A549 (cell line): ENCODE data around the gene ARID5B. TPM values are rescaled to one million over a fixed set of nuclear protein-coding genes. Genes with fewer than 3 reads are reported as not detected.

Experiments used
- ATAC-seq, 2 experiments: fragments of 200-7000 bp in 1 of 2; fragments of >200 bp in 1 of 2; cut with Nextera tagmentation in 1 of 2; cut with Tn5 transposase in 1 of 2; 3 replicates each; pipeline versions ENCODE4 v1.8.0 to v1.9.1; 2018 to 2020; ENCODE audit warnings: mild to moderate bottlenecking in 1 of 2, moderate library complexity in 1 of 2
- CTCF ChIA-PET: fragments of 300-600 bp; sonication (Branson Sonifier 250); formaldehyde crosslinking; extraction: SDS; loops from one replicate; lab custom pipeline; 2021; ENCODE audit warnings: antibody characterized with exemption, inconsistent platforms; lab: Yijun Ruan, JAX
- POLR2A ChIA-PET: fragments of 350-600 bp; formaldehyde crosslinking; extraction: SDS; loops from one replicate; lab custom pipeline; 2021; ENCODE audit warnings: antibody characterized with exemption, inconsistent platforms; lab: Yijun Ruan, JAX
- DNase-seq, 2 experiments: peaks; one replicate each; pipeline versions ENCODE4 v3.0.0 to v3.0.0-alpha.2; 2011 to 2016; ENCODE audit warnings: low read depth in 1 of 2, low spot score in 1 of 2
- FAIRE-seq: peaks from 2 replicates; lab custom pipeline; 2011; peaks lifted over from hg19 to GRCh38; lab: Jason Lieb, UNC
- H3K27ac ChIP-seq, 2 experiments: fragments of >200 bp; sonication (Bioruptor Twin); formaldehyde crosslinking; 3 replicates each; pipeline ENCODE4 v1.5.1; 2016 to 2017
- H3K4me1 ChIP-seq: fragments of >200 bp; sonication (Bioruptor Twin); formaldehyde crosslinking; 3 replicates; pipeline ENCODE4 v1.6.1; 2016
- H3K4me2 ChIP-seq: fragments of >200 bp; sonication (Bioruptor Twin); formaldehyde crosslinking; 3 replicates; pipeline ENCODE4 v1.6.1; 2016
- H3K4me3 ChIP-seq: fragments of >200 bp; sonication (Bioruptor Twin); formaldehyde crosslinking; 3 replicates; pipeline ENCODE4 v1.5.1; 2016
- H3K9me3 ChIP-seq: fragments of >200 bp; sonication (Bioruptor Twin); formaldehyde crosslinking; 3 replicates; pipeline ENCODE4 v1.6.1; 2016
- EHMT2 ChIP-seq: fragments of 200-600 bp; sonication (generic); IDR thresholded peaks from 2 replicates; pipeline ENCODE4 v1.6.1; 2016; ENCODE audit warnings: antibody characterized with exemption, low read depth, mild to moderate bottlenecking, moderate library complexity
- ESRRA ChIP-seq: fragments of 150-350 bp; IDR thresholded peaks from 2 replicates; pipeline ENCODE4 v1.6.1; 2014; ENCODE audit warnings: mild to moderate bottlenecking, low read length, borderline replicate concordance
- FOSB ChIP-seq: fragments of 250-450 bp; sonication (Bioruptor Pico); IDR thresholded peaks from 2 replicates; pipeline ENCODE4 v1.5.0; 2020; ENCODE audit warnings: mild to moderate bottlenecking, moderate library complexity
- FOSL2 ChIP-seq, 2 experiments: fragments of 450-650 bp in 1 of 2; fragments of >200 bp in 1 of 2; sonication (Bioruptor Twin) in 1 of 2; formaldehyde crosslinking; IDR thresholded peaks; 2 replicates each; pipeline versions ENCODE4 v1.5.0 to v1.6.1; 2016 to 2020; ENCODE audit warnings: mild to moderate bottlenecking in 1 of 2, moderate library complexity in 1 of 2
- JUNB ChIP-seq: fragments of >200 bp; sonication (Bioruptor Twin); formaldehyde crosslinking; IDR thresholded peaks from 2 replicates; pipeline ENCODE4 v1.6.1; 2016
- KDM1A ChIP-seq: fragments of 200-600 bp; sonication (generic); IDR thresholded peaks from 2 replicates; pipeline ENCODE4 v1.6.1; 2016; ENCODE audit warnings: low read depth, mild to moderate bottlenecking
- NFE2L2 ChIP-seq: fragments of 150-350 bp; conservative IDR thresholded peaks from 2 replicates; pipeline ENCODE4 v1.6.1; 2014; ENCODE audit warnings: low read length
- NPAS2 ChIP-seq: fragments of 250-450 bp; sonication (Bioruptor Pico); IDR thresholded peaks from 2 replicates; pipeline ENCODE4 v1.8.0; 2022; ENCODE audit warnings: mild to moderate bottlenecking, moderate library complexity, borderline replicate concordance
- NR3C1 ChIP-seq: fragments of >200 bp; sonication (Bioruptor Twin); formaldehyde crosslinking; IDR thresholded peaks from 3 replicates; pipeline ENCODE4 v1.6.1; 2017
- POLR2AphosphoS2 ChIP-seq: conservative IDR thresholded peaks from 2 replicates; pipeline ENCODE4 v1.6.1; 2012; ENCODE audit warnings: low read length, improper control_type of control experiment, inconsistent platforms
- RCOR1 ChIP-seq: fragments of 150-350 bp; IDR thresholded peaks from 2 replicates; pipeline ENCODE4 v1.6.1; 2014; ENCODE audit warnings: antibody characterized with exemption, low read length, low read depth
- SMC3 ChIP-seq: fragments of >200 bp; sonication (Bioruptor Twin); formaldehyde crosslinking; IDR thresholded peaks from 3 replicates; pipeline ENCODE4 v1.6.1; 2018; ENCODE audit warnings: inconsistent platforms
- SREBF2 ChIP-seq: fragments of 450-650 bp; IDR thresholded peaks from 2 replicates; pipeline ENCODE4 v1.6.1; 2014; ENCODE audit warnings: mild to moderate bottlenecking, moderate library complexity
- ZNF302 ChIP-seq: fragments of 250-450 bp; sonication (Bioruptor Pico); IDR thresholded peaks from 2 replicates; pipeline ENCODE4 v1.9.0; 2021; ENCODE audit warnings: inconsistent platforms, mild to moderate bottlenecking, moderate library complexity
- ZSCAN20 ChIP-seq: fragments of 250-450 bp; sonication (Bioruptor Pico); IDR thresholded peaks from 2 replicates; pipeline ENCODE4 v1.8.0; 2022; ENCODE audit warnings: mild to moderate bottlenecking, moderate library complexity
- WGBS: methylation state at CpG from one replicate; pipeline ENCODE4 v1.1.6; 2017; ENCODE audit errors: missing lambda C conversion rate; 5-methylcytosine and 5-hydroxymethylcytosine counted together
- polyA plus RNA-seq, 4 experiments: library from polyadenylated mRNA; depleted of rRNA in 3 of 4; stranded (reverse); fragments of >200 nt; fragmentation: RNase III in 1 of 4; extraction: RNeasy Plus Mini Kit Qiagen cat#74134 plus additional on column Dnase treatment in 1 of 4; gene quantifications; 2 replicates in 3 of 4; 3 replicates in 1 of 4; pipeline ENCODE4 v1.2.3, GENCODE V29; 2011 to 2017
- TF ChIP-seq, protein P1 (sequence below): fragments of 150-350 bp; IDR thresholded peaks from 2 replicates; pipeline ENCODE4 v1.6.1; 2014; ENCODE audit warnings: low read depth, mild to moderate bottlenecking, low read length
- TF ChIP-seq, protein P2 (sequence below): fragments of >200 bp; sonication (Bioruptor Twin); formaldehyde crosslinking; IDR thresholded peaks from 3 replicates; pipeline ENCODE4 v1.6.1; 2016
- TF ChIP-seq, protein P3 (sequence below): fragments of >200 bp; sonication (Bioruptor Twin); formaldehyde crosslinking; IDR thresholded peaks from 2 replicates; pipeline ENCODE4 v1.6.1; 2016
- TF ChIP-seq, protein P4 (sequence below): fragments of 250-450 bp; sonication (Bioruptor Pico); IDR thresholded peaks from 2 replicates; pipeline ENCODE4 v1.5.0; 2021; ENCODE audit warnings: mild to moderate bottlenecking, moderate library complexity, borderline replicate concordance
- TF ChIP-seq, protein P5 (sequence below): fragments of 450-650 bp; IDR thresholded peaks from 2 replicates; pipeline ENCODE4 v1.6.1; 2014; ENCODE audit warnings: antibody characterized with exemption
- TF ChIP-seq, protein P6 (sequence below): IDR thresholded peaks from 2 replicates; pipeline ENCODE4 v1.6.1; 2012

Gene ARID5B
- polyA plus RNA-seq, 2 of the 4 experiments (the other 2 are of a cell fraction), result 0.75 to 1.6 TPM

DNA sequence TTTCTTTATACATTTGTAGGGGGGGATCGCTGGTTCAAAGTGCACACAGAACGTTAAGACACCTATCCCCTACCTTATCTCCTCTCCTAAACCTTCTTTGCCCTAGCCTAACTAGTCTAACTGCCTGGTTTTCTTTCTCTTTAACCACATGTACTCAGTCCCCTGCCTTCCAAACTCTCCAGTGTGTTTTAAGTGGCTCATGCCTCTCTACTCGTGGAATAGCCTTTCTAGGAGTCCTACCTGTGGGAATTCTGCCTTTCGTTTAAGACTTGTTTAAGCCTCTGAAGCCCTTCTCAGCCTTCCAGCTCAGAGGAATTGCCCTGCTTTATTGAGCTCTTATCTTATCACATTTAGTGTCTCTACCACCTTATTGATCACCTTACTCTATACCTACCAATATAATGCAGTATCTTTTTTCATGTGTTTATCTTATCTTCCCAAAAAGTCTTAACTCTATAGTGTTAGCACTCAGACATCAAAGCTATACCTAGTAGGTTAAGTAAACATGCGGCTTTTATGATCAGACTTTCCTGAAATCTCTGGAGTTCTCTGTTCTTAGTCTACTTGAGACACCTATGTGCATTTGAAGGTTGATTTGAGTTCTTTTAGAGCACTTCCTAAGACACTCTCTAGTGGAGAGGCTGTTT lies 50.7 kb downstream of the ARID5B start:
- no peaks in the 10 kb centered on the region for H3K4me1 ChIP-seq
- no peak overlapping the region for H3K4me2 ChIP-seq
- H3K4me3 ChIP-seq, result no peak overlapping the region
- ChIA-PET POLR2A (no interaction called here), CTCF (no interaction called here)
- H3K27ac ChIP-seq, result no peak overlapping the region
- H3K9me3 ChIP-seq, result no peaks in the 10 kb centered on the region
- no peak for ATAC-seq
- TF ChIP-seq, protein P1, sequence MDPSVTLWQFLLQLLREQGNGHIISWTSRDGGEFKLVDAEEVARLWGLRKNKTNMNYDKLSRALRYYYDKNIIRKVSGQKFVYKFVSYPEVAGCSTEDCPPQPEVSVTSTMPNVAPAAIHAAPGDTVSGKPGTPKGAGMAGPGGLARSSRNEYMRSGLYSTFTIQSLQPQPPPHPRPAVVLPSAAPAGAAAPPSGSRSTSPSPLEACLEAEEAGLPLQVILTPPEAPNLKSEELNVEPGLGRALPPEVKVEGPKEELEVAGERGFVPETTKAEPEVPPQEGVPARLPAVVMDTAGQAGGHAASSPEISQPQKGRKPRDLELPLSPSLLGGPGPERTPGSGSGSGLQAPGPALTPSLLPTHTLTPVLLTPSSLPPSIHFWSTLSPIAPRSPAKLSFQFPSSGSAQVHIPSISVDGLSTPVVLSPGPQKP, result no peak
- TF ChIP-seq JUNB (no peak), RCOR1 (no peak), EHMT2 (no peak), NFE2L2 (no peak), KDM1A (no peak), SMC3 (no peak), ESRRA (no peak), ZNF302 (no peak), POLR2AphosphoS2 (no peak), FOSL2 (IDR thresholded peaks at IDR 0.05) (no peak), FOSL2 (CRISPR knock-in tag; IDR thresholded peaks at IDR 0.05) (no peak)
- TF ChIP-seq, protein P2, sequence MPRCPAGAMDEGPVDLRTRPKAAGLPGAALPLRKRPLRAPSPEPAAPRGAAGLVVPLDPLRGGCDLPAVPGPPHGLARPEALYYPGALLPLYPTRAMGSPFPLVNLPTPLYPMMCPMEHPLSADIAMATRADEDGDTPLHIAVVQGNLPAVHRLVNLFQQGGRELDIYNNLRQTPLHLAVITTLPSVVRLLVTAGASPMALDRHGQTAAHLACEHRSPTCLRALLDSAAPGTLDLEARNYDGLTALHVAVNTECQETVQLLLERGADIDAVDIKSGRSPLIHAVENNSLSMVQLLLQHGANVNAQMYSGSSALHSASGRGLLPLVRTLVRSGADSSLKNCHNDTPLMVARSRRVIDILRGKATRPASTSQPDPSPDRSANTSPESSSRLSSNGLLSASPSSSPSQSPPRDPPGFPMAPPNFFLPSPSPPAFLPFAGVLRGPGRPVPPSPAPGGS, result no peak
- 53% methylated on average over 5 of the region's 5 CpGs for WGBS
- DNase-seq, result no peak
- FAIRE-seq, result no peak

DNA sequence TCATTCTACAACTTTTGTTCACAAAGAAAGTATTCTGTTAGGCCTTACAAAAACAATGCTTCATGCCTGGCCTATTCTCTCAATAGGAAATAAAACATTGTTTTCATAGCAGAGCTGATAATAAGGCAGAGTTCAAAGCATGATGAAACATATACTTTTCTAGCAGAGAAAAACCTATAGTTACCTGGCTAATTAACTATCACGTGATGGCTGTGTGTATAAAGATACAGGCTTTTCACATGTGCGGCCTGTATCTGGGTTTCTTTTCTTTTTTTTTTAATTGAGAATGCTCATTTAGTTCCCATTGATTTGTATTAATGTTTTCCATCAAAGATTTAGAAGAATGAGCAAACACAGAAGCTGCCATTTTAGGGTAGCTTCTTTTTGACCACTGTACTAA lies 51.7 kb downstream of the ARID5B start:
- Histone ChIP-seq H3K4me2 (no peak overlapping the region), H3K27ac (no peak overlapping the region), H3K9me3 (no peaks in the 10 kb centered on the region), H3K4me1 (no peaks in the 10 kb centered on the region), H3K4me3 (no peak overlapping the region)
- TF ChIP-seq NPAS2 (CRISPR knock-in tag) (no peak), NR3C1 (no peak), SMC3 (no peak)
- TF ChIP-seq, protein P3, sequence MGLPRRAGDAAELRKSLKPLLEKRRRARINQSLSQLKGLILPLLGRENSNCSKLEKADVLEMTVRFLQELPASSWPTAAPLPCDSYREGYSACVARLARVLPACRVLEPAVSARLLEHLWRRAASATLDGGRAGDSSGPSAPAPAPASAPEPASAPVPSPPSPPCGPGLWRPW, result no peak
- WGBS, result 81% methylated on average over 2 of the region's 2 CpGs
- CTCF ChIA-PET, result no interaction called here
- DNase-seq (no peak), ATAC-seq (no peak), FAIRE-seq (no peak)
- POLR2A ChIA-PET, result no interaction called here

DNA sequence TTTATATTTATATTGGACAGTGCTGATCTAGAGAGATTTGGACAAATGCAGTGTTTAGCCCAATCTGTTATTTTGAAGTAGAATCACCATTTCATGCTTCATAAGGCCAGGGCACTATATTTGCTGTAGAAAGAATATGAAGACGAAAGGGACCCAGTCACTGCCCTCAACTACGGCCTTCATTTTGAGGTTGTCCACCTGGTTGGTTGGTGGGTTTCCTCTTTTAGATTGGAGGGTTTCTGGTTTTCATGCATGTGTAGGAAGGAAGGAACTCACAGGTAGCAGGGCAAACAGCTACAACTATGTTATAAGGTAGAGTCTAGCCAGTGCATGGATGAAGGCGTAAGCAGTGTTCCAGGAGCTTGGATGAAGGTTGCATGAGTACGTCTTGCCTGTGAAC lies 56.3 kb downstream of the ARID5B start:
- no peak for FAIRE-seq
- 96% methylated on average over 4 of the region's 4 CpGs for WGBS
- DNase-seq, result no peak
- Histone ChIP-seq H3K4me3 (no peak overlapping the region), H3K4me1 (peaks cover 5% of the 10 kb centered on the region; the same call in 1 of the 3 replicates), H3K27ac (no peak overlapping the region), H3K9me3 (no peaks in the 10 kb centered on the region), H3K4me2 (no peak overlapping the region)
- no peak for TF ChIP-seq FOSB (CRISPR knock-in tag)
- TF ChIP-seq, protein P4, sequence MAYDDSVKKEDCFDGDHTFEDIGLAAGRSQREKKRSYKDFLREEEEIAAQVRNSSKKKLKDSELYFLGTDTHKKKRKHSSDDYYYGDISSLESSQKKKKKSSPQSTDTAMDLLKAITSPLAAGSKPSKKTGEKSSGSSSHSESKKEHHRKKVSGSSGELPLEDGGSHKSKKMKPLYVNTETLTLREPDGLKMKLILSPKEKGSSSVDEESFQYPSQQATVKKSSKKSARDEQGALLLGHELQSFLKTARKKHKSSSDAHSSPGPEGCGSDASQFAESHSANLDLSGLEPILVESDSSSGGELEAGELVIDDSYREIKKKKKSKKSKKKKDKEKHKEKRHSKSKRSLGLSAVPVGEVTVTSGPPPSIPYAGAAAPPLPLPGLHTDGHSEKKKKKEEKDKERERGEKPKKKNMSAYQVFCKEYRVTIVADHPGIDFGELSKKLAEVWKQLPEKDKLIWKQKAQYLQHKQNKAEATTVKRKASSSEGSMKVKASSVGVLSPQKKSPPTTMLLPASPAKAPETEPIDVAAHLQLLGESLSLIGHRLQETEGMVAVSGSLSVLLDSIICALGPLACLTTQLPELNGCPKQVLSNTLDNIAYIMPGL (CRISPR knock-in tag), result no peak
- no peak for TF ChIP-seq SREBF2
- no peak for TF ChIP-seq ZSCAN20 (CRISPR knock-in tag)
- TF ChIP-seq EHMT2, result no peak
- TF ChIP-seq, protein P5, sequence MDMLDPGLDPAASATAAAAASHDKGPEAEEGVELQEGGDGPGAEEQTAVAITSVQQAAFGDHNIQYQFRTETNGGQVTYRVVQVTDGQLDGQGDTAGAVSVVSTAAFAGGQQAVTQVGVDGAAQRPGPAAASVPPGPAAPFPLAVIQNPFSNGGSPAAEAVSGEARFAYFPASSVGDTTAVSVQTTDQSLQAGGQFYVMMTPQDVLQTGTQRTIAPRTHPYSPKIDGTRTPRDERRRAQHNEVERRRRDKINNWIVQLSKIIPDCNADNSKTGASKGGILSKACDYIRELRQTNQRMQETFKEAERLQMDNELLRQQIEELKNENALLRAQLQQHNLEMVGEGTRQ, result no peak
- TF ChIP-seq, protein P6, sequence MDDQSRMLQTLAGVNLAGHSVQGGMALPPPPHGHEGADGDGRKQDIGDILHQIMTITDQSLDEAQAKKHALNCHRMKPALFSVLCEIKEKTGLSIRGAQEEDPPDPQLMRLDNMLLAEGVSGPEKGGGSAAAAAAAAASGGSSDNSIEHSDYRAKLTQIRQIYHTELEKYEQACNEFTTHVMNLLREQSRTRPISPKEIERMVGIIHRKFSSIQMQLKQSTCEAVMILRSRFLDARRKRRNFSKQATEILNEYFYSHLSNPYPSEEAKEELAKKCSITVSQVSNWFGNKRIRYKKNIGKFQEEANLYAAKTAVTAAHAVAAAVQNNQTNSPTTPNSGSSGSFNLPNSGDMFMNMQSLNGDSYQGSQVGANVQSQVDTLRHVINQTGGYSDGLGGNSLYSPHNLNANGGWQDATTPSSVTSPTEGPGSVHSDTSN, result no peak
- no peak for TF ChIP-seq JUNB
- no peak for ATAC-seq
- ChIA-PET CTCF (no interaction called here), POLR2A (no interaction called here)
